Nephron (organoid): Measurements from ENCODE around the gene PRKAR2B.

Experiments
- H3K27ac Mint-ChIP-seq, 3 experiments: 2 replicates each; pipeline ENCODE4 v1.8.0; 2020; ENCODE audit warnings: mixed read lengths in 3 of 3, mild to moderate bottlenecking in 2 of 3, moderate library complexity in 1 of 3
- H3K27me3 Mint-ChIP-seq: 2 replicates; pipeline ENCODE4 v1.8.0; 2021; ENCODE audit warnings: low read depth, mild to moderate bottlenecking, moderate library complexity, mixed read lengths
- H3K36me3 Mint-ChIP-seq: 2 replicates; pipeline ENCODE4 v1.8.0; 2020; ENCODE audit warnings: low read depth, mixed read lengths
- H3K4me1 Mint-ChIP-seq: 2 replicates; pipeline ENCODE4 v1.8.0; 2020; ENCODE audit warnings: mixed read lengths
- H3K4me3 Mint-ChIP-seq, 3 experiments: 2 replicates each; pipeline ENCODE4 v1.8.0; 2020; ENCODE audit warnings: mild to moderate bottlenecking in 3 of 3, mixed read lengths in 3 of 3, moderate library complexity in 2 of 3
- H3K9me3 Mint-ChIP-seq: 2 replicates; pipeline ENCODE4 v1.8.0; 2020; ENCODE audit warnings: mixed read lengths
- TF ChIP-seq, protein P1 (sequence below), 3 experiments: fragments of 200-600 bp; sonication (generic); IDR thresholded peaks; one replicate each; pipeline ENCODE4 v1.5.0; 2021; ENCODE audit warnings: antibody characterized with exemption in 3 of 3; ENCODE audit not compliant: unreplicated experiment in 3 of 3

Gene PRKAR2B

DNA sequence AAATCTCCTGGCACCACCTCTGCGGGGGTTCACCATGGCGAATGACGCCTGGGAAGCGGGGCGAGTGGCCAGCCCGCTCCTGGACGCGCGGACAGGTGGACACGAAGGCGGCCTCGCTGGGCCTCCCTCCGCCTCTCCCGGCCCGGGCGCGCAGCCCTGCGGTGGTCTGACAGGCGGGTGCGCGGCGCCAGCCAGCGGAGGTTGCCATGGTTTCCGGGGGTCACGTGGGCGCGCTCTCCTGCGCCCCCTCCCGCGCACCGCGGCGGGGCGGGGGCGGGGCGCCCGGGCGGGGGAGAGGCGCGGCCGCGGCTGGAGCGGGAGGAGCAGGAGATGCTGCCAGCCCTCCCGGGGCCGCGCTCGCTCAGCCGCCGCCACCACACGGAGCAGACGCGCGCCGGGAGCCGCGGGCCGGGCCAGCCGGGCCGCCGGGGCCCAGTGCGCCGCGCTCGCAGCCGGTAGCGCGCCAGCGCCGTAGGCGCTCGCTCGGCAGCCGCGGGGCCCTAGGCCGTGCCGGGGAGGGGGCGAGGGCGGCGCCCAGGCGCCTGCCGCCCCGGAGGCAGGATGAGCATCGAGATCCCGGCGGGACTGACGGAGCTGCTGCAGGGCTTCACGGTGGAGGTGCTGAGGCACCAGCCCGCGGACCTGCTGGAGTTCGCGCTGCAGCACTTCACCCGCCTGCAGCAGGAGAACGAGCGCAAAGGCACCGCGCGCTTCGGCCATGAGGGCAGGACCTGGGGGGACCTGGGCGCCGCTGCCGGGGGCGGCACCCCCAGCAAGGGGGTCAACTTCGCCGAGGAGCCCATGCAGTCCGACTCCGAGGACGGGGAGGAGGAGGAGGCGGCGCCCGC is at the start of gene PRKAR2B:
PRKAR2B (plus strand) TSS at position 359 of the 848 bp plus-strand sequence; CDS start at position 562, 203 bp downstream.
- H3K9me3 Mint-ChIP-seq: no peaks in the 10 kb centered on the region
- peaks cover 38% of the 10 kb centered on the region for H3K4me1 Mint-ChIP-seq
- peak within 1 kb of the TSS; percentile 93 to 96 (median 95) for H3K4me3 Mint-ChIP-seq
- peaks cover 13% of the 10 kb centered on the region for H3K27me3 Mint-ChIP-seq
- H3K36me3 Mint-ChIP-seq: no peaks in the 10 kb centered on the region
- H3K27ac Mint-ChIP-seq: peak within 1 kb of the TSS; percentile 48 to 83 (median 68)
- TF ChIP-seq, protein P1, sequence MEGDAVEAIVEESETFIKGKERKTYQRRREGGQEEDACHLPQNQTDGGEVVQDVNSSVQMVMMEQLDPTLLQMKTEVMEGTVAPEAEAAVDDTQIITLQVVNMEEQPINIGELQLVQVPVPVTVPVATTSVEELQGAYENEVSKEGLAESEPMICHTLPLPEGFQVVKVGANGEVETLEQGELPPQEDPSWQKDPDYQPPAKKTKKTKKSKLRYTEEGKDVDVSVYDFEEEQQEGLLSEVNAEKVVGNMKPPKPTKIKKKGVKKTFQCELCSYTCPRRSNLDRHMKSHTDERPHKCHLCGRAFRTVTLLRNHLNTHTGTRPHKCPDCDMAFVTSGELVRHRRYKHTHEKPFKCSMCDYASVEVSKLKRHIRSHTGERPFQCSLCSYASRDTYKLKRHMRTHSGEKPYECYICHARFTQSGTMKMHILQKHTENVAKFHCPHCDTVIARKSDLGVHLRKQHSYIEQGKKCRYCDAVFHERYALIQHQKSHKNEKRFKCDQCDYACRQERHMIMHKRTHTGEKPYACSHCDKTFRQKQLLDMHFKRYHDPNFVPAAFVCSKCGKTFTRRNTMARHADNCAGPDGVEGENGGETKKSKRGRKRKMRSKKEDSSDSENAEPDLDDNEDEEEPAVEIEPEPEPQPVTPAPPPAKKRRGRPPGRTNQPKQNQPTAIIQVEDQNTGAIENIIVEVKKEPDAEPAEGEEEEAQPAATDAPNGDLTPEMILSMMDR (IDR thresholded peaks at IDR 0.05; ENCODE audit: unreplicated experiment in 3 of 3): no peak

DNA sequence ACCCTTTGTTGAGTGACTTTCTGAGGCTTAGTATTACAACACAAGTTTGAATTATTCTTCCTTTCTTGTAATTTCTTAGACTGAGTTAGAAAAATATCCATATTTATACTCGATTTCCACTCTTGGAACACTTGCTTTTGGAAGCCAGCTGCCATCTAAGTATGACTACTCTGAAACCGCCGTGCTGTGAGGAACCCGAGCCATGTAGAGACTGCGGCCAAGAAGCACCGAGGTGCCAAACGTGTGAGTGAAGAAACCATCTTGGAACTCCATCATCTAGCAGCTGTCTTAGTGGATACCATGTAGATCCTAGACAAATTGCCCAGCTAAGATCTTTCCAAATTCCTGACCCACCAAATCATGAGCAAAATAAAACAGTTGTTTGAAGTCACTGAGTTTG is 49.7 kb upstream of the PRKAR2B start:
- no peaks in the 10 kb centered on the region for H3K36me3 Mint-ChIP-seq
- H3K9me3 Mint-ChIP-seq: no peaks in the 10 kb centered on the region
- no peaks in the 10 kb centered on the region for H3K4me1 Mint-ChIP-seq
- TF ChIP-seq, protein P1 (IDR thresholded peaks at IDR 0.05; ENCODE audit: unreplicated experiment in 3 of 3): no peak
- no peaks in the 10 kb centered on the region for H3K27me3 Mint-ChIP-seq
- no peak overlapping the region for H3K27ac Mint-ChIP-seq
- no peak overlapping the region for H3K4me3 Mint-ChIP-seq

DNA sequence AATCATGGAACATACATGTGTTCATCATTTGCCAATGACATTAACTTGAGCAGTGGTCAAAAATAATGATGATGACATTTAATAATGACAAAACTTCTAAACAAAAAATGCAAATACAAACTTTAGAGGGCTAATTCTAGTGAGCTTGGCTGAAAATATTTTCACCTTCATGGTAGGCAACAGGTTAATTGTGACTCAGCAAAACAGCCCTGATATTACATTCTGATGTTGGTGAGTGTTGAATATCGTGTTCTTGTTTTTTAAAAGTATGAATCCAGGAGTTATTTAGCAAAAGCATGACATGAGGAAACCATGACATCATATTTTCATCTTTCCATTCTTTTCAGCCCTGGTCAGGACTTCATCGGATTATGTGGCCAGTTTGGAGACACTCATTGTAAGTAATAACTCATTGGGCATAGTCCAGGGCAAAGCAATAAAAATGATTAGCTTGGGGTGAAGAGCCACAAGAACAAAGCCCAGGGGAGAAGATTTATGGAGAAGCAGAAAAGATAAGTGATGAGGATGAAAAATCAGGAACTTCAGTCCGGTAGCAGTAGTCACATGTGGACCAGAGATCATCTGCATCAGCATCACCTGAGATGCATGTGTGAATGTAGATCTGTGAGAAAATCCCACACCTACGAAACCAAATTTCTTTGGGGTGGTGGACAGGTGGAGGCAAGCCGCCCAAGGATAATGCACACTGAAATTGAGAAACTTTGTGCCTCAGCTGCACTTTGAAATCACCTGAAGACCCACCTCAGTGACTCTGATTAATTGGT is 46.8 kb upstream of the PRKAR2B start:
- Mint-ChIP-seq H3K36me3 (no peaks in the 10 kb centered on the region), H3K27me3 (no peaks in the 10 kb centered on the region), H3K27ac (no peak overlapping the region), H3K4me3 (no peak overlapping the region), H3K4me1 (peaks cover 4% of the 10 kb centered on the region), H3K9me3 (no peaks in the 10 kb centered on the region)
- TF ChIP-seq, protein P1 (IDR thresholded peaks at IDR 0.05; ENCODE audit: unreplicated experiment in 3 of 3): no peak

DNA sequence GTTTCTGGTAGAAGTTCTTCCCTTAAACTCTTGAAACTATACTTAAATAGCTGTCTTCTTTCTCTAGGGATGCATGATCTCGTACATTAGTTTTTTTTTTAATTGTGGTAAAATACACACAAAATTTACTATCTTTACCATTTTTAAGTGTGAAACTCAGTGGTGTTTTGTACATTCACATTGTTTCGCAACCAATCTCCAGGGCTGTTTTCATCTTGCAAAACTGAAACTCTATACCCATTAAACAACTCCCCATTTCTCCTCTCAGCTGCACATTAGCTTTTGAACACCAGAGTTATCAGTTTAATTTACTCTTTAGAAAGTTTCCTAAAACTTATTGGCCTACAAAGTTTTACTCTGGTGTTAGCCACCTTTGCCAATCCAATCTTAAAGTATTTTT is 45.5 kb upstream of the PRKAR2B start:
- Mint-ChIP-seq H3K4me1 (peaks cover 4% of the 10 kb centered on the region), H3K9me3 (no peaks in the 10 kb centered on the region), H3K27me3 (no peaks in the 10 kb centered on the region), H3K4me3 (no peak overlapping the region), H3K27ac (no peak overlapping the region), H3K36me3 (no peaks in the 10 kb centered on the region)
- TF ChIP-seq, protein P1 (IDR thresholded peaks at IDR 0.05; ENCODE audit: unreplicated experiment in 3 of 3): no peak

DNA sequence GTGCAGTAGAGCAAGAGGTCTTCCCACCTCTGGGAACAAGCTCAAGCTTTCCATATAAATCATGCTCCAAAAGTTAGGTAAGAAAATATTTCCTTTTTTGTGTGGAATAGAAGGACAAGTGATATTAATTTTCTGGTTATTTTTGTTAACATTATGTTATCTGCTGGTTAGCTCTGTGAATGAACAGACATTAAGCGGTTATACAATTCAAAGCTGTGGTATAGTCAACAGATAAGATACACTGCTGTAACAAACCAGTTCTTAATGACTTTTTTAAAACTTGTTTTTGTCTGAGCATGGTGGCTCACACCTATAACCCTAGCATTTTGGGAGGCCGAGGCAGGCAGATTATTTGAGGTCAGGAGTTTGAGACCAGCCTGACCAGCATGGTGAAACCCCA is 43.0 kb upstream of the PRKAR2B start:
- Mint-ChIP-seq H3K4me1 (peaks cover 4% of the 10 kb centered on the region), H3K9me3 (no peaks in the 10 kb centered on the region), H3K4me3 (no peak overlapping the region), H3K27ac (peak overlapping the region in 1 of 3 experiments; percentile 7), H3K36me3 (no peaks in the 10 kb centered on the region), H3K27me3 (no peaks in the 10 kb centered on the region)
- TF ChIP-seq, protein P1 (IDR thresholded peaks at IDR 0.05; ENCODE audit: unreplicated experiment in 3 of 3): no peak
